ENCODE data around the gene PTGES. TPM values are rescaled to one million over a fixed set of nuclear protein-coding genes. Genes with fewer than 3 reads are reported as not detected.

Gene PTGES
- polyA plus RNA-seq, 1 of the 3 experiments (the other 2 are of a cell fraction): 5.2 TPM

DNA sequence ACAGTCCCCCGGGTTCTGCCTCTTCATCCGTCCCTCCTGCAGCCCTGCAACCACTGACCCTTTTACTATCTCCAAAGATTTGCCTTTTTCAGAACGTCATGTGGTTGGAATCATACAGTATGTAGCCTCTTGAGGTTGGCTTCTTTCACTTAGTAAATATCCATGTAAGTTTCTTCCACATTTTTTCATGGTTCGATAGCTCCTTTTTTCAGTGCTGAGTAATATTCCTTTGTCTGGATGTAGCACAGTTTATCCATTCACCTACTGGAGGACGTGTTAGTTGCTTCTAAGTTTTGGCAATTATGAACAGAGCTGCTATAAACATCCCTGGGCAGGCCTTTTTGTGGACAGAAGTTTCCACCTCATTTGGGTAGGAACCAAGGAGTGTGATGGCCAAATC, 60.3 kb downstream of the PTGES start:
- Histone ChIP-seq H3K4me3 (ENCODE audit: low read depth in 2 of 2, low read length in 1 of 2) (no peak overlapping the region), H4K20me1 (ENCODE audit: insufficient read depth) (no peaks in the 10 kb centered on the region), H3K79me2 (ENCODE audit: insufficient read depth) (no peaks in the 10 kb centered on the region), H3K27me3 (ENCODE audit: insufficient read depth) (no peaks in the 10 kb centered on the region), H3F3A (replicated peaks; ENCODE audit: insufficient read depth) (peaks cover 4% of the 10 kb centered on the region), H3K4me2 (no peak overlapping the region), H3K9me3 (no peaks in the 10 kb centered on the region), H3K36me3 (replicated peaks in 1 of 2; ENCODE audit: control insufficient read depth in 1 of 2, insufficient read depth in 2 of 2, low read length in 1 of 2) (no peaks in the 10 kb centered on the region), H3K9me2 (no peaks in the 10 kb centered on the region), H2AFZ (ENCODE audit: low read depth) (no peak overlapping the region), H3K4me1 (ENCODE audit: control insufficient read depth in 1 of 2, insufficient read depth in 2 of 2, low read depth in 1 of 2, low read length in 1 of 2) (peaks cover 0 to 7% of the 10 kb centered on the region in 2 experiments; a peak in 1 of 4 replicates), H3K27ac (ENCODE audit: low read depth in 2 of 2, low read length in 1 of 2) (no peak overlapping the region), H3K9ac (no peak overlapping the region)
- WGBS (ENCODE audit: low lambda C conversion rate): 78% methylated on average over 5 of the region's 5 CpGs
- DNase-seq: no peak
- no peak for TF ChIP-seq TEAD4 (IDR thresholded peaks at IDR 0.05; ENCODE audit: borderline replicate concordance, insufficient read depth)
- no peak for TF ChIP-seq POLR2AphosphoS5 (IDR thresholded peaks at IDR 0.05; ENCODE audit: low read depth, low read length)
- TF ChIP-seq EZH2phosphoT487 (IDR thresholded peaks at IDR 0.05; ENCODE audit: borderline replicate concordance, low read depth): no peak
- no peak for TF ChIP-seq FOXJ3 (CRISPR knock-in tag; IDR thresholded peaks at IDR 0.05)
- no peak for TF ChIP-seq MXI1 (IDR thresholded peaks at IDR 0.05; ENCODE audit: low read depth, low read length)
- TF ChIP-seq, protein P1, sequence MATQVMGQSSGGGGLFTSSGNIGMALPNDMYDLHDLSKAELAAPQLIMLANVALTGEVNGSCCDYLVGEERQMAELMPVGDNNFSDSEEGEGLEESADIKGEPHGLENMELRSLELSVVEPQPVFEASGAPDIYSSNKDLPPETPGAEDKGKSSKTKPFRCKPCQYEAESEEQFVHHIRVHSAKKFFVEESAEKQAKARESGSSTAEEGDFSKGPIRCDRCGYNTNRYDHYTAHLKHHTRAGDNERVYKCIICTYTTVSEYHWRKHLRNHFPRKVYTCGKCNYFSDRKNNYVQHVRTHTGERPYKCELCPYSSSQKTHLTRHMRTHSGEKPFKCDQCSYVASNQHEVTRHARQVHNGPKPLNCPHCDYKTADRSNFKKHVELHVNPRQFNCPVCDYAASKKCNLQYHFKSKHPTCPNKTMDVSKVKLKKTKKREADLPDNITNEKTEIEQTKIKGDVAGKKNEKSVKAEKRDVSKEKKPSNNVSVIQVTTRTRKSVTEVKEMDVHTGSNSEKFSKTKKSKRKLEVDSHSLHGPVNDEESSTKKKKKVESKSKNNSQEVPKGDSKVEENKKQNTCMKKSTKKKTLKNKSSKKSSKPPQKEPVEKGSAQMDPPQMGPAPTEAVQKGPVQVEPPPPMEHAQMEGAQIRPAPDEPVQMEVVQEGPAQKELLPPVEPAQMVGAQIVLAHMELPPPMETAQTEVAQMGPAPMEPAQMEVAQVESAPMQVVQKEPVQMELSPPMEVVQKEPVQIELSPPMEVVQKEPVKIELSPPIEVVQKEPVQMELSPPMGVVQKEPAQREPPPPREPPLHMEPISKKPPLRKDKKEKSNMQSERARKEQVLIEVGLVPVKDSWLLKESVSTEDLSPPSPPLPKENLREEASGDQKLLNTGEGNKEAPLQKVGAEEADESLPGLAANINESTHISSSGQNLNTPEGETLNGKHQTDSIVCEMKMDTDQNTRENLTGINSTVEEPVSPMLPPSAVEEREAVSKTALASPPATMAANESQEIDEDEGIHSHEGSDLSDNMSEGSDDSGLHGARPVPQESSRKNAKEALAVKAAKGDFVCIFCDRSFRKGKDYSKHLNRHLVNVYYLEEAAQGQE (IDR thresholded peaks at IDR 0.05; ENCODE audit: low read depth, low read length): no peak
- no peak for TF ChIP-seq GABPA (IDR thresholded peaks at IDR 0.05; ENCODE audit: low read depth)
- TF ChIP-seq ELF1 (IDR thresholded peaks at IDR 0.05): no peak
- TF ChIP-seq GATA2 (CRISPR knock-in tag; IDR thresholded peaks at IDR 0.05): no peak
- no peak for TF ChIP-seq SIN3A (IDR thresholded peaks at IDR 0.05; ENCODE audit: borderline replicate concordance, low read depth, low read length)
- TF ChIP-seq CHD2 (IDR thresholded peaks at IDR 0.05; ENCODE audit: low read length, partially characterized antibody): no peak
- no peak for TF ChIP-seq FOXM1 (IDR thresholded peaks at IDR 0.05; ENCODE audit: low read depth)
- POLR2A ChIA-PET: no interaction called here
- CTCF ChIA-PET: interaction anchor here (0.9 to 1.6 kb wide), 2 partner anchors 34 to 50 kb away, joined by 3 to 4 read pairs; no protein-coding TSS in a partner anchor

Other genes with a start within 250 kb of the PTGES start
- 0.24 and 0.30 TPM in 2 replicates for gene C9orf50, start 131.9 kb downstream of the PTGES start, polyA plus RNA-seq (2012; rRNA removed)
- 75.0 and 78.3 TPM in 2 replicates for gene NTMT1, start 126.9 kb downstream of the PTGES start, polyA plus RNA-seq (2012; rRNA removed)
- gene ASB6, start 110.9 kb downstream of the PTGES start, polyA plus RNA-seq (2012; rRNA removed): 35.9 and 37.5 TPM in 2 replicates
- gene PRRX2, start 87.4 kb downstream of the PTGES start, polyA plus RNA-seq (2012; rRNA removed): 0.83 and 0.84 TPM in 2 replicates
- gene TOR1B, start 50.1 kb upstream of the PTGES start, polyA plus RNA-seq (2012; rRNA removed): 37.4 and 50.2 TPM in 2 replicates
- 85.3 and 120 TPM in 2 replicates for gene TOR1A, start 71.1 kb upstream of the PTGES start, polyA plus RNA-seq (2012; rRNA removed)
- 59.2 and 70.8 TPM in 2 replicates for gene C9orf78, start 82.2 kb upstream of the PTGES start, polyA plus RNA-seq (2012; rRNA removed)
- 17.7 and 22.5 TPM in 2 replicates for gene USP20, start 82.4 kb upstream of the PTGES start, polyA plus RNA-seq (2012; rRNA removed)

All from SK-N-SH (cell line).